H9 (cell line): Measurements from ENCODE around the gene CYBRD1. TPM values are rescaled to one million over a fixed set of nuclear protein-coding genes. Genes with fewer than 3 reads are reported as not detected.

Experiments
- DNase-seq: peaks from one replicate; pipeline ENCODE4 v3.0.0-alpha.2; 2017
- H2AFZ ChIP-seq: one replicate; pipeline ENCODE4 v1.6.1; 2013; ENCODE audit warnings: mild to moderate bottlenecking, low read length, control low read depth, moderate library complexity
- H2AK5ac ChIP-seq: 2 replicates; pipeline ENCODE4 v1.6.1; 2013; ENCODE audit warnings: low read length, control low read depth, mixed read lengths; ENCODE audit not compliant: insufficient read length
- H2BK120ac ChIP-seq: one replicate; pipeline ENCODE4 v1.6.1; 2013; ENCODE audit warnings: low read depth, mild to moderate bottlenecking, low read length, control low read depth, inconsistent platforms; ENCODE audit not compliant: poor library complexity, severe bottlenecking
- H2BK12ac ChIP-seq: 2 replicates; pipeline ENCODE4 v1.6.1; 2013; ENCODE audit warnings: low read length, control low read depth, mixed read lengths, low read depth; ENCODE audit not compliant: insufficient read length
- H2BK15ac ChIP-seq: 2 replicates; pipeline ENCODE4 v1.6.1; 2013; ENCODE audit warnings: low read depth, low read length, control low read depth
- H2BK20ac ChIP-seq: one replicate; pipeline ENCODE4 v1.6.1; 2013; ENCODE audit warnings: low read depth, mild to moderate bottlenecking, low read length, control low read depth, inconsistent platforms; ENCODE audit not compliant: poor library complexity, severe bottlenecking
- H2BK5ac ChIP-seq: 2 replicates; pipeline ENCODE4 v1.6.1; 2013; ENCODE audit warnings: low read length, control low read depth, mixed read lengths; ENCODE audit not compliant: insufficient read length
- H3K14ac ChIP-seq: 2 replicates; pipeline ENCODE4 v1.6.1; 2013; ENCODE audit warnings: low read length, control low read depth; ENCODE audit not compliant: insufficient read depth
- H3K18ac ChIP-seq: 2 replicates; pipeline ENCODE4 v1.6.1; 2013; ENCODE audit warnings: low read depth, mild to moderate bottlenecking, mixed read lengths, low read length, control low read depth; ENCODE audit not compliant: insufficient read length
- H3K23ac ChIP-seq: 2 replicates; pipeline ENCODE4 v1.6.1; 2013; ENCODE audit warnings: low read length, control low read depth, mixed read lengths, low read depth; ENCODE audit not compliant: insufficient read length
- H3K23me2 ChIP-seq: 2 replicates; pipeline ENCODE4 v1.6.1; 2013; ENCODE audit warnings: low read depth, mild to moderate bottlenecking, mixed read lengths, low read length, control low read depth; ENCODE audit not compliant: insufficient read length, poor library complexity, severe bottlenecking
- H3K27ac ChIP-seq: 2 replicates; pipeline ENCODE4 v1.5.1; 2013; ENCODE audit warnings: low read length, control low read depth, mixed read lengths, low read depth; ENCODE audit not compliant: insufficient read length
- H3K27me3 ChIP-seq: 2 replicates; pipeline ENCODE4 v1.6.1; 2013; ENCODE audit warnings: low read length, control low read depth, inconsistent platforms; ENCODE audit not compliant: insufficient read depth
- H3K4ac ChIP-seq: 2 replicates; pipeline ENCODE4 v1.6.1; 2013; ENCODE audit warnings: low read depth, mild to moderate bottlenecking, control low read depth, inconsistent platforms, low read length, moderate library complexity
- H3K4me1 ChIP-seq: 2 replicates; pipeline ENCODE4 v1.6.1; 2013; ENCODE audit warnings: low read length, control low read depth, inconsistent platforms; ENCODE audit not compliant: insufficient read depth
- H3K4me2 ChIP-seq: 2 replicates; pipeline ENCODE4 v1.6.1; 2013; ENCODE audit warnings: low read length, control low read depth, mixed read lengths; ENCODE audit not compliant: insufficient read length, insufficient read depth
- H3K56ac ChIP-seq: 2 replicates; pipeline ENCODE4 v1.6.1; 2013; ENCODE audit warnings: low read depth, mild to moderate bottlenecking, mixed read lengths, low read length, control low read depth; ENCODE audit not compliant: insufficient read length
- H3K79me1 ChIP-seq: 2 replicates; pipeline ENCODE4 v1.6.1; 2013; ENCODE audit warnings: low read depth, mild to moderate bottlenecking, moderate library complexity, low read length, control low read depth, inconsistent platforms; ENCODE audit not compliant: insufficient read depth, poor library complexity, severe bottlenecking
- H3K79me2 ChIP-seq: 2 replicates; pipeline ENCODE4 v1.6.1; 2013; ENCODE audit warnings: low read length, control low read depth, inconsistent platforms; ENCODE audit not compliant: insufficient read depth
- H3K9ac ChIP-seq: 2 replicates; pipeline ENCODE4 v1.6.1; 2013; ENCODE audit warnings: low read length, control low read depth, mixed read lengths; ENCODE audit not compliant: insufficient read length; ENCODE audit errors: extremely low read depth
- H3K9me3 ChIP-seq: one replicate; pipeline ENCODE4 v1.6.1; 2013; ENCODE audit warnings: low read depth, low read length, inconsistent platforms; ENCODE audit not compliant: control insufficient read depth
- H3T11ph ChIP-seq: one replicate; pipeline ENCODE4 v1.6.1; 2013; ENCODE audit warnings: mild to moderate bottlenecking, low read length, control low read depth, inconsistent platforms
- H4K20me1 ChIP-seq: one replicate; pipeline ENCODE4 v1.6.1; 2013; ENCODE audit not compliant: control insufficient read depth, insufficient read length, insufficient read depth
- H4K5ac ChIP-seq: 2 replicates; pipeline ENCODE4 v1.6.1; 2013; ENCODE audit warnings: low read depth, mild to moderate bottlenecking, mixed read lengths, low read length, control low read depth; ENCODE audit not compliant: insufficient read length
- H4K8ac ChIP-seq: replicated peaks from 2 replicates; pipeline ENCODE4 v1.6.1; 2013; ENCODE audit warnings: low read length, control low read depth, mixed read lengths, low read depth; ENCODE audit not compliant: insufficient read length
- H4K91ac ChIP-seq: 2 replicates; pipeline ENCODE4 v1.6.1; 2013; ENCODE audit warnings: low read depth, mild to moderate bottlenecking, moderate library complexity, mixed read lengths, low read length, control low read depth; ENCODE audit not compliant: insufficient read length
- H3K27ac Mint-ChIP-seq, 3 experiments: 2 replicates in 2 of 3; 3 replicates in 1 of 3; pipeline ENCODE4 v1.8.0; 2020 to 2021; ENCODE audit warnings: mixed read lengths in 3 of 3, mild to moderate bottlenecking in 1 of 3, moderate library complexity in 1 of 3
- H3K27me3 Mint-ChIP-seq: 2 replicates; pipeline ENCODE4 v1.8.0; 2021; ENCODE audit warnings: low read depth, mild to moderate bottlenecking, moderate library complexity, mixed read lengths
- H3K36me3 Mint-ChIP-seq, 3 experiments: 2 replicates in 2 of 3; 3 replicates in 1 of 3; pipeline ENCODE4 v1.8.0; 2020 to 2021; ENCODE audit warnings: low read depth in 3 of 3, mixed read lengths in 3 of 3; ENCODE audit not compliant: insufficient read depth in 1 of 3
- H3K4me1 Mint-ChIP-seq, 2 experiments: 2 replicates each; pipeline ENCODE4 v1.8.0; 2020; ENCODE audit warnings: mixed read lengths in 2 of 2
- H3K4me3 Mint-ChIP-seq, 2 experiments: 2 replicates in 1 of 2; 3 replicates in 1 of 2; pipeline ENCODE4 v1.8.0; 2020 to 2021; ENCODE audit warnings: mild to moderate bottlenecking in 2 of 2, mixed read lengths in 2 of 2, moderate library complexity in 1 of 2
- H3K9me3 Mint-ChIP-seq, 2 experiments: 2 replicates in 1 of 2; 3 replicates in 1 of 2; pipeline ENCODE4 v1.8.0; 2020; ENCODE audit warnings: mild to moderate bottlenecking in 2 of 2, mixed read lengths in 2 of 2, moderate library complexity in 1 of 2
- WGBS: extraction: QIAGEN DNeasy Blood & Tissue Kit; methylation state at CpG from one replicate; pipeline ENCODE4 v1.1.7; 2013; ENCODE audit warnings: missing lambda C conversion rate, low lambda C conversion rate, mixed read lengths; ENCODE audit not compliant: insufficient read length; ENCODE audit errors: extremely low coverage; 5-methylcytosine and 5-hydroxymethylcytosine counted together
- total RNA-seq: library from RNA; stranded (reverse); gene quantifications from 2 replicates; pipeline ENCODE4 v1.2.1, GENCODE V29; 2021
- TF ChIP-seq, protein P1 (sequence below): fragments of 200-600 bp; sonication (generic); conservative IDR thresholded peaks from 3 replicates; pipeline ENCODE4 v1.8.0; 2021; ENCODE audit warnings: antibody characterized with exemption, mild to moderate bottlenecking

CYBRD1 gene
- total RNA-seq, 1 experiment from 2014 or later, result 3.6 TPM

- Histone ChIP-seq H3K23ac (no peak overlapping the region), H3K79me1 (no peaks in the 10 kb centered on the region), H3K18ac (no peak overlapping the region), H4K91ac (no peak overlapping the region), H3T11ph (no peak overlapping the region), H3K27me3 (no peaks in the 10 kb centered on the region), H2BK15ac (no peak overlapping the region), H3K4me2 (no peak overlapping the region), H2BK5ac (no peak overlapping the region), H3K4me1 (0 out of 2 replicates have a peak, but pooled peaks cover 2% of the 10 kb centered on the region), H3K56ac (no peak overlapping the region), H3K79me2 (no peaks in the 10 kb centered on the region), H4K8ac (no peak overlapping the region), H3K9ac (no peak overlapping the region), H4K5ac (no peak overlapping the region), H3K9me3 (no peaks in the 10 kb centered on the region), H3K14ac (no peak overlapping the region), H2BK12ac (no peak overlapping the region), H2AK5ac (no peak overlapping the region), H2BK120ac (no peak overlapping the region), H4K20me1 (no peaks in the 10 kb centered on the region), H3K23me2 (no peaks in the 10 kb centered on the region), H3K27ac (no peak overlapping the region), H2AFZ (no peak overlapping the region), H2BK20ac (no peak overlapping the region), H3K4ac (no peak overlapping the region)
- Mint-ChIP-seq H3K27me3 (peaks cover 7% of the 10 kb centered on the region), H3K27ac (no peak overlapping the region), H3K9me3 (no peaks in the 10 kb centered on the region), H3K4me3 (no peak overlapping the region), H3K36me3 (no peaks in the 10 kb centered on the region), H3K4me1 (peaks cover 8 to 10% of the 10 kb centered on the region in 2 experiments)
- no CpG with 5 or more reads among the region's 3 CpGs for WGBS
- TF ChIP-seq, protein P1, sequence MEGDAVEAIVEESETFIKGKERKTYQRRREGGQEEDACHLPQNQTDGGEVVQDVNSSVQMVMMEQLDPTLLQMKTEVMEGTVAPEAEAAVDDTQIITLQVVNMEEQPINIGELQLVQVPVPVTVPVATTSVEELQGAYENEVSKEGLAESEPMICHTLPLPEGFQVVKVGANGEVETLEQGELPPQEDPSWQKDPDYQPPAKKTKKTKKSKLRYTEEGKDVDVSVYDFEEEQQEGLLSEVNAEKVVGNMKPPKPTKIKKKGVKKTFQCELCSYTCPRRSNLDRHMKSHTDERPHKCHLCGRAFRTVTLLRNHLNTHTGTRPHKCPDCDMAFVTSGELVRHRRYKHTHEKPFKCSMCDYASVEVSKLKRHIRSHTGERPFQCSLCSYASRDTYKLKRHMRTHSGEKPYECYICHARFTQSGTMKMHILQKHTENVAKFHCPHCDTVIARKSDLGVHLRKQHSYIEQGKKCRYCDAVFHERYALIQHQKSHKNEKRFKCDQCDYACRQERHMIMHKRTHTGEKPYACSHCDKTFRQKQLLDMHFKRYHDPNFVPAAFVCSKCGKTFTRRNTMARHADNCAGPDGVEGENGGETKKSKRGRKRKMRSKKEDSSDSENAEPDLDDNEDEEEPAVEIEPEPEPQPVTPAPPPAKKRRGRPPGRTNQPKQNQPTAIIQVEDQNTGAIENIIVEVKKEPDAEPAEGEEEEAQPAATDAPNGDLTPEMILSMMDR, result peak; percentile 45; the same call in 2 of the 3 replicates
- DNase-seq, result no peak
These were observed 45.8 kb downstream of the CYBRD1 start for GRCh38 chr2:171568089-171568488.
